A549 (cell line): ENCODE measurements around the gene CMIP.

Source experiments
- EHMT2 ChIP-seq: fragments of 200-600 bp; sonication (generic); IDR thresholded peaks from 2 replicates; pipeline ENCODE4 v1.6.1; 2016; ENCODE audit warnings: antibody characterized with exemption, low read depth, mild to moderate bottlenecking, moderate library complexity
- EP300 ChIP-seq, 2 experiments: fragments of >200 bp; sonication (Bioruptor Twin); formaldehyde crosslinking; IDR thresholded peaks; 2 replicates in 1 of 2; 3 replicates in 1 of 2; pipeline ENCODE4 v1.6.1; 2016 to 2017
- MYC ChIP-seq: IDR thresholded peaks from 2 replicates; pipeline ENCODE4 v1.6.1; 2012; ENCODE audit warnings: mild to moderate bottlenecking, inconsistent platforms, low read length, improper control_type of control experiment, borderline replicate concordance
- USF2 ChIP-seq: fragments of 450-650 bp; IDR thresholded peaks from 2 replicates; pipeline ENCODE4 v1.6.1; 2014; ENCODE audit warnings: antibody characterized with exemption
- ZC3H11A ChIP-seq: fragments of 450-650 bp; IDR thresholded peaks from 2 replicates; pipeline ENCODE4 v1.6.1; 2014; ENCODE audit warnings: antibody characterized with exemption, mild to moderate bottlenecking
- TF ChIP-seq, protein P1 (sequence below): fragments of >200 bp; sonication (Bioruptor Twin); formaldehyde crosslinking; IDR thresholded peaks from 3 replicates; pipeline ENCODE4 v1.5.1; 2016

- TF ChIP-seq, protein P1, sequence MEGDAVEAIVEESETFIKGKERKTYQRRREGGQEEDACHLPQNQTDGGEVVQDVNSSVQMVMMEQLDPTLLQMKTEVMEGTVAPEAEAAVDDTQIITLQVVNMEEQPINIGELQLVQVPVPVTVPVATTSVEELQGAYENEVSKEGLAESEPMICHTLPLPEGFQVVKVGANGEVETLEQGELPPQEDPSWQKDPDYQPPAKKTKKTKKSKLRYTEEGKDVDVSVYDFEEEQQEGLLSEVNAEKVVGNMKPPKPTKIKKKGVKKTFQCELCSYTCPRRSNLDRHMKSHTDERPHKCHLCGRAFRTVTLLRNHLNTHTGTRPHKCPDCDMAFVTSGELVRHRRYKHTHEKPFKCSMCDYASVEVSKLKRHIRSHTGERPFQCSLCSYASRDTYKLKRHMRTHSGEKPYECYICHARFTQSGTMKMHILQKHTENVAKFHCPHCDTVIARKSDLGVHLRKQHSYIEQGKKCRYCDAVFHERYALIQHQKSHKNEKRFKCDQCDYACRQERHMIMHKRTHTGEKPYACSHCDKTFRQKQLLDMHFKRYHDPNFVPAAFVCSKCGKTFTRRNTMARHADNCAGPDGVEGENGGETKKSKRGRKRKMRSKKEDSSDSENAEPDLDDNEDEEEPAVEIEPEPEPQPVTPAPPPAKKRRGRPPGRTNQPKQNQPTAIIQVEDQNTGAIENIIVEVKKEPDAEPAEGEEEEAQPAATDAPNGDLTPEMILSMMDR = no peak
- no peak for TF ChIP-seq EHMT2
- TF ChIP-seq ZC3H11A = no peak
- no peak for TF ChIP-seq EP300 (IDR thresholded peaks at IDR 0.05)
- TF ChIP-seq USF2 = no peak
- no peak for TF ChIP-seq MYC
These were observed 191.8 kb downstream of the CMIP start for GRCh38 chr16:81636298-81636993.
